Thyroid gland (tissue), 4 donors: Measurements from ENCODE around the gene PCDHGC3.

Experiments used
- POLR2A ChIP-seq, 2 donors: fragments of 450-650 bp; IDR thresholded peaks; one replicate each; pipeline ENCODE4 v1.6.1; 2017; ENCODE audit warnings: antibody characterized with exemption in 2 of 2, mild to moderate bottlenecking in 2 of 2, moderate library complexity in 1 of 2
- TF ChIP-seq, protein P1 (sequence below), 6 experiments: fragments of 200-600 bp in 3 of 6; fragments of 450-650 bp in 3 of 6; sonication (generic) in 3 of 6; IDR thresholded peaks; one replicate each; pipeline ENCODE4 v1.5.1; 2016 to 2019; ENCODE audit warnings: antibody characterized with exemption in 6 of 6, mild to moderate bottlenecking in 2 of 6, inconsistent platforms in 1 of 6, moderate library complexity in 1 of 6

DNA sequence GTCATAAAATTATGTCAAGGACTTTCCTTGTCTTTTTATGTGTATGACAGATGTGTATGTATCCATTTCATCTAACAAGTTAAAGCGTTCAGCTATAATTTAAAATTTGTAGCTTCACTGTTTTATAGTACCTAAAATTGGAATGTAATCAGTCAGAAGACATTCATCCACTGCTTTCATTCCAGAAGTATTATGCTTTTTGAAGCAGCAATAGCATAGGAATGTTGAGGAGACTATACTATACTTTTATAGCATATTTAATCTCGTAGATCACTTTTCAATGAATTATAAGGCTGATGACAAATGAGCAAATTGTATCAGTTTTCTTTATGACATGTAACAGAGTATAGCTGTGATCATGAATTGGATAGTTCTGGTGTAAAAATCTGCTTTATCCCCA lies 38.5 kb upstream of the PCDHGC3 start:
- TF ChIP-seq, protein P1, sequence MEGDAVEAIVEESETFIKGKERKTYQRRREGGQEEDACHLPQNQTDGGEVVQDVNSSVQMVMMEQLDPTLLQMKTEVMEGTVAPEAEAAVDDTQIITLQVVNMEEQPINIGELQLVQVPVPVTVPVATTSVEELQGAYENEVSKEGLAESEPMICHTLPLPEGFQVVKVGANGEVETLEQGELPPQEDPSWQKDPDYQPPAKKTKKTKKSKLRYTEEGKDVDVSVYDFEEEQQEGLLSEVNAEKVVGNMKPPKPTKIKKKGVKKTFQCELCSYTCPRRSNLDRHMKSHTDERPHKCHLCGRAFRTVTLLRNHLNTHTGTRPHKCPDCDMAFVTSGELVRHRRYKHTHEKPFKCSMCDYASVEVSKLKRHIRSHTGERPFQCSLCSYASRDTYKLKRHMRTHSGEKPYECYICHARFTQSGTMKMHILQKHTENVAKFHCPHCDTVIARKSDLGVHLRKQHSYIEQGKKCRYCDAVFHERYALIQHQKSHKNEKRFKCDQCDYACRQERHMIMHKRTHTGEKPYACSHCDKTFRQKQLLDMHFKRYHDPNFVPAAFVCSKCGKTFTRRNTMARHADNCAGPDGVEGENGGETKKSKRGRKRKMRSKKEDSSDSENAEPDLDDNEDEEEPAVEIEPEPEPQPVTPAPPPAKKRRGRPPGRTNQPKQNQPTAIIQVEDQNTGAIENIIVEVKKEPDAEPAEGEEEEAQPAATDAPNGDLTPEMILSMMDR (IDR thresholded peaks at IDR 0.05), result no peak
- TF ChIP-seq POLR2A (IDR thresholded peaks at IDR 0.05), result no peak
